Measurements from ENCODE around the gene PLEKHM1.

PLEKHM1 gene

DNA sequence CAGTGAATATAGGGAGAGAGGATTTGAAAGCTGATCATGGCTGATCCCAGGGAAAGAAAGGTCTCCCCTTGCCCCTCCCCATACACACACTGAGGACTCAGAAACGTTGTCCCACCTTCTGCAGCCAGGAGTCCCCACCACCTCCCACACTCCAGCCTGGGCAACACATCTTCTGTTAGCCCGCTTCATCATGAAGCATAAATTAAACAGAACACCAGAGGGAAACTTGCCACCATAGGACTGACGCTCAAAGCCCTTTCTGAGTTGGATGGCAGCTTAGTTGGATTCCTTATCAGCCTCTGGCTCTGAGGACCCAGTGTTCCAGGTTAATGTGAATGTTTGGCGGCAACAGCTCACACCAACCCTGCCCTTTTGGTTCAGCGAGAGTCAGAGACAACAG is 91.7 kb downstream of the PLEKHM1 start:
- no peak for DNase-seq (ENCODE audit: low read depth in 2 of 2)

DNA sequence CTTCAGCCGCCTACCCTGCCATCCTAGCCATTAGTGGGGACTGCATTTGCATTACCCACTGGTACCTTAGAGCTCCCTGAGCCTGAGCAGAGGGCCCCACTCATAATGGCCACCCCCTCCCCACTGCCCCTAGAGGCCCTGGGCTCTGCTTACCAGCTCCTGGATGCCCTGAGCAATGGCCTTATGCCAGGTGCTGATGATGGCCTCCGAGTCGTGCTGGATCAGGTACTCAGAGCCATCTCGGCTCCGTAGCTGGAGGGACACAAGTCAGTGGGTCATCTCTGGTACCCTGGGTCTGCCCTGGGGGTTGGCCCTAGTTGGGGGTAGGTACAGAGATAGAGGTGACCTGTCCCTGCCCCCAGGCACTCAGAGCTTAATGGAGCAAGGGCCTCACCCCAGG is 92.7 kb downstream of the PLEKHM1 start:
- no peak for DNase-seq (ENCODE audit: low read depth in 2 of 2)

DNA sequence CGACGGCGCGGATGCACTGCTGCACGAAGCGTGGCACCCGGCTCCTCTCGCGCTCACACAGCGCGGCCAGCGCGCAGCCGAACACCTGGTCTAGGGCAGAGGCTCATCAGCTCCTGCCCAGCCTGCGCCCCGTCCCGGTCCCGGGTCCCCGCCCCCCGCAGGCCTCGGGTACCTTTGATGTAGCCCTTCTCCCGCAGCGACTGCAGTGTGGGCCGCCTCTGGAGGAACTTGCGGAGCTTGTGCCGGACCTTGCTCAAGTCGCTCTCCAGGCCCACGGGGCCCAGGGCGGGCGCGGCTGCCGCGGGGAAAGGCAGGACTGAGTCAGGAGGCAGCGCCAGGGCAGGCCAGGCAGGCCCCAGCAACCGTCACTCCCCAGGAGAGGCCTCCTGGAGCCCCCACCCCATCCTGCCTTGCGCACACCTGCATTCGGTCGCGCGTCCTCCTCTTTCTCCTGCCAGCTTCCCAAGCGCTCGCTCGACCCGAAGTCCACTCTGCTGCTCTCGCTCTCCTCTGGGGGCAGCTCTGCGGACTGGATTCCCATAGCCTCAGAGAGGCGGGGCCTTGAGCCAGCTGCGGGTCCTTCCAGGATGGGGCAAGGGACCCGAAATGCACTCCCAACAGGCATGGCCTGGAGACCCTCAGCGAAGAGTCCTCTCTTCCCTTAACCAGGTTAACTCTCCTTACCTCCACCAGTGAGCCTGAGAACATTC is 93.9 kb downstream of the PLEKHM1 start:
- no peak for DNase-seq (ENCODE audit: low read depth in 2 of 2)

DNA sequence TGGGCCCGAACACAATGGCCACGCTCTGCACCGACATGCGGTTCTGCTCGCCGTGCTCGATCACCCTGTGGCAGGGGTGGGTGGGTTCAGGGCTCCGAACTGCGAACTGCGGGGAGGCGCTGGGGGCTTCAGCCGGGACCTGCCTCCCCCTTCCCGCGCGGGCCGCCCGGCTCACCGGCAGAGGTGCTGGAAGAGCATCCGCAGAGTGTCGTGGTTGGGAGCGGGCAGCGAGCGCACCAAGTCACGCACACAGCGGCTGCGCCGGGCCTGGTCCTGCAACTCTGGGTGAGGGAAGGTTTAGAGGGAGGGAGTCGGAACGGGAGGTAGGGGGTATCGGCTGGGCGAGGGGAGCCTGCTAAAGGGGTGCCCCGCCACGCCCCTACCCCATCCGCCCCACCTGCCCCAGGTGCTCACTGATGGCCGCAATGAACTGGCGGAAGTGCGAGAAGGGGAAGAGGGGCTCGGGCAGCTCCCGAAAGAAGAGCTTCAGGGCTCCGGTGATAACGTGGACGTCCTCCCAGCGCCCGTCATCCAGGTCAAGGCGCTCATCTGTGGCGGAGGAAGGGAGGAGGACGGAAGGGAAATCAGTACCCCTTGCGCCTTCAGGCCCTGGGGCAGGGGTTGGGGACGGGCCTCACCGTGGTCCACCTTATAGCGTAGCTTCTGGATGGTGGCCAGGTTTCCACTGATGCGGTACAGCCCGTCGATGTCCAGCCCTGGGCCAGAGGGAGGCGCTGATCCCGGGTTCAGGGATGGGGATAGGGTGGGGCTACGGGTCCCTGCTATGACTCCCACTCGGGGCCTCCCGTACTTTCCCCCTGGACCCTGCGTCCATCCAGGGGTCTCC is 94.7 kb downstream of the PLEKHM1 start:
- DNase-seq (ENCODE audit: low read depth in 2 of 2): no peak

DNA sequence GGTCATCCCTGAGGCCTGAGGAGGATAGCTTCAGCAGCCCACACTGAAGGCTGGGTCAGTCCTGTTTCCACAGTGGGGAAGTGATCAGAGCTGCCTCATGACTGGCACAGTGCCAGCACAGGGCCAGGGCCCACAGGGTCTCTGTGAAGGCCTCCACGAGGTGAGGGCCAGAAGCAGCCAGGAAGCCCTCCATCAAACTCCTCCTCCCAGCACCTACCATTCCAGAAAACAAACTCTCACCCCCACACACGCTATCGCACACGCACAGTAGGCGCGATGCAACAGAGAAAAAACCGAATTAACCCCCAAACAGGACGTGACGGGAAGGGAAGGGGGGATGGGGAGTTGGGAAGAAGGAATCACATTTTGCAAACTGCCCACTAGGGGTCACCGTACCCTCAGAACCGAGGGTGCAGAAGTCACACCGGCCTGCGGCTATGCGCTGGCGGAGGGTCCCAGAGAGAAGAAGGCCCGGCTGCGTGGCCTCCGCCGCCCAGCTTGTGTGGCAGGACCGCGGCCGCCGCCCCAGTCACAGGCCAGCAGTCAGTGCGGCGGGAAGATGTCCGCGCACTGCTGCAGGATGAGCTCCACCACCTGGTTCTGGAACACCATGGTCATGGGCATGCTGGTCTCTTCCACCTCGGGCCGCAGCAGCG is 95.5 kb downstream of the PLEKHM1 start:
- peak in 1 of 2 donors; percentile 20 for DNase-seq (ENCODE audit: low read depth in 2 of 2)

DNA sequence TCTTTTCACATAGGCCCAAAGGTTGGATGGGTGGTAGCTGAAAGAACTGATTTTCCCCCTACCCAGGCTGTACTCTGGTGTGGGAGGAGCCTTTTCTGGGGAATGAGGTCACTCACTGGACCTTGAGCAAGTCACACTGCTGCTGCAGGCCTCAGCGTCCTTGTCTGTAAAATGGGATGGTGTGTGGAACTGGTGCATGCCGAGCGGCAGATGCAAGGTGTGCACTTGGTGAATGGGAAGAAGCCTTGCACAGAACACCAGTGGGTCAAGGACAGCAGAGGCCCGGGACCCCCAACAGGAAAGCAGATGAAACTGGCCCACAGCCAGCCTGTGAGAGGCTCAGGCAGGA is 96.0 kb downstream of the PLEKHM1 start:
- no peak for DNase-seq (ENCODE audit: low read depth in 2 of 2)

DNA sequence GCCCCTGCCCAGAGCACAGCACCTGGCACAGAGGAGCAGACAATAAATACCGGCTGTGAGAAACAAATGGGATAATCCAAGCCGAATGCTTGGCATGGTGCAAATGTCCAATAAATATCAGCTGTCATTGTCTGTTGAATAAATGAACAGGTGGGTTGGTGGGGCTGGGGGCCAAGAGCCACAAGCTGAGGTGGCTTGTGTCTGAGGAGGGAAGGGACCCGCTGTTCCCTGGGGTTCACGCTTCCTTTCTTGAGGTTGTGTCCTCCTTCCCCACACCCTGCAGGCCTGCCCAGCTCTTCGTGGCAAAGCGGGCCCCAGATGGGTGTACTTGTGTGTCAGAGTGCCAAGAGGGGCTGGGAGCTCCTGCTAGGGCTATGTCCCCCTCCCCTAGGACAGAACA is 96.4 kb downstream of the PLEKHM1 start:
- DNase-seq (ENCODE audit: low read depth in 2 of 2): no peak

DNA sequence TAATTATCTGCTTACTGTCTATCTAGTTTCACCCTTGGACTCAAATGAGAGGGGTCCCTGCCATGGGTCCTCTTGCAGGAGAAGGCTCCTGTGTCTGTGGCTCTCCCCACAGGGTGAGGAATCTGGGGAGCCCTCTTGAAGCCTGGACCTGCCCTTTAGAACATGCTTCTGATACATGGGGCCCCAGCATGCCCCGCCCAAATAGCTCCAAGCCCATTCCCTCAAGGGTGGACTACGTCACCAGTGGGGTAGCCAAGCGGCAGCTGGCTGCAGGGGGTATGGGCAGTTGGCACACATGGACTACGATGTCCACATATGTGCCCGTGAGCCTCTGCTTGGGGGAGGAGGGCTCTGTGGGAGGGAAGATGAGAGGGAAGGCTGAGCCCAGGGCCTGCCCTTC is 97.1 kb downstream of the PLEKHM1 start:
- no peak for DNase-seq (ENCODE audit: low read depth in 2 of 2)

DNA sequence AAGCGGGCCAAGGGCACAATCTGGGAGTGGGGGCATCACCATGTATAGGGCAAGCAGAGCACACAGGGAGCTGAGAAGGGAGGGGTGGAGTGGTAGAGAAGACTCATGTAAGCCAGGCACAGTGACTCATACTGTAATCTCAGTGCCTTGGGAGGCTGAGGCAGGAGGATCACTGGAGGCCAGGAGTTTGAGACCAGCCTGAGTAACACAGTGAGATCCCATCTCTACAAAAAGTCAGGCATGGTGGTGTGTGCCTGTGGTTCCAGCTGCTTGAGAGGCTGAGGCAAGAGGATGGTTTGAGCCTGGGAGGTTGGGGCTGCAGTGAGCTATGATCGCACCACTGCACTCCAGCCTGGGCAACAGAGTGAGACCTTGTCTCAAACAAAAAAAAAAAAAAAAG is 98.6 kb downstream of the PLEKHM1 start:
- no peak for DNase-seq (ENCODE audit: low read depth in 2 of 2)

DNA sequence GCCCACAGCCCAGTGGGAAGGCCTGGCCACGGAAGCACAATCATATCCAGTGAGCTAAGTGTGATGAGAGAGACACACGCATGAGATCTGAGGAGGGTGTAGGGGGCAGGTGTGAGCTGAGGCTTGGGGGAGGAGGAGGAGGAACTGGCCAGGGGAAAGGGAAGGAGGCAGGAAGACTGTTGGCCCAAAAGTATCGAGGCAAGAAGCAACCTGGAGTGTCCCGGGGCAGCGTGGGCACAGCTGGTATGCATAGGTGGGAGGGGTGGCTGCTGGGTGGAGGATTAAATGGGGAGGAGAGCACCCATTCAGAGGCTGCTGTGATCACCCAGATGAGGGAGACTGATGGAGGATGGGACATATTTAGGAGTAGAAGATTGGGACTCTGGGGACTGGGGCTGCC is 99.2 kb downstream of the PLEKHM1 start:
- no peak for DNase-seq (ENCODE audit: low read depth in 2 of 2)

DNA sequence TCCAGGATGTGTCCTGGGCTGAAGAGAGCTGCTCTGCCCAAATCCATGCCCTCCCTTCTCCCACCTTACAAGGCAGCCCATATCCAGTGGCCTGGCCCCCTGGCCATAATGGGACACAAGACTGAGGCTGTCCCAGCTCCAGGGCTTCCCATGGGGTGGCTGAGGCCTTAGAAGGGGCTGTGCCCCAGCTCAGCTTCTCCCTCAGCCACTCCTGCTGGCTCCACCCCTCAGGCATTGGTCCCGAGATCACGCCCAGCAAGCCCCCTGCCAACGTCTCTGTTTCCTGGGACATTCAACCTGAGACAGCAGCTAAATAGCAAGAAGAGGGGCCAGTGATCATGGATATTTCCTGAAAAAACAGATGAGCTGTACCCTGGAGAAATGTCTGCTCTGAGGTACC is 101.2 kb downstream of the PLEKHM1 start:
- no peak for DNase-seq (ENCODE audit: low read depth in 2 of 2)

DNA sequence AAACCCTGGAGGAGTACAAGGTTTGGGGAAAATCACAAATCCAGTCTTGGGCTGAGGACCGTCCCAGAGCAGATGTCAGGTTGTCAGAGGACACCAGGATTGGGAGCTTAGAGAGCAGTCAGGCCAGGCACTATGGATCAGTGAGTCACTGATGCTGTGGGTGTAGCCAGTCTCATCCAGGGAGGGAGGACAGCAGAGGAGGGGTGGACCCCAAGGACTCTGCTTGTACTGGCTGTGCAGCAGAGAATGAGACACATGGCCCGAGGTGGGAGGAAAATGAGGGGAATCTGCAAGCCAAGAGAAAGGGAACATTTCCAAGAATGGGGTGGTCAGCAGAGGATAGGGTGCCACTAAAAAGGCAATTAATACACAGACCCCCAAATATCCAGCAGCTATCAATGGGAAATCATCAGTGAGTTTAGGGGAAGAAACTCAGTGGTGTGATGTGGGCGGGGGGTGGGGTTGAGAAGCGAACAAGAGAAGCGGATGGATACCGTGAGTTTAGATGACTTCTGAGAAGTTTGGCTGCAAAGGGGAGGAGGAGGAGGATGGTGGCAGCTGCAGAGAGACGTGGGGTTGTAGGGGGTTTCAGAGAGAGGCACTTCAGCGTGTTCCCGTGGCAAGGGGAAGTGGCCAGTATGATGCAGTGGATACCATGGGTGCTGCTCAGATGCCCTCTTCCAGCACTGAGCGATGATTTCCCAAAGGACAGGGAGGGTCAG is 101.8 kb downstream of the PLEKHM1 start:
- DNase-seq (ENCODE audit: low read depth in 2 of 2): no peak

DNA sequence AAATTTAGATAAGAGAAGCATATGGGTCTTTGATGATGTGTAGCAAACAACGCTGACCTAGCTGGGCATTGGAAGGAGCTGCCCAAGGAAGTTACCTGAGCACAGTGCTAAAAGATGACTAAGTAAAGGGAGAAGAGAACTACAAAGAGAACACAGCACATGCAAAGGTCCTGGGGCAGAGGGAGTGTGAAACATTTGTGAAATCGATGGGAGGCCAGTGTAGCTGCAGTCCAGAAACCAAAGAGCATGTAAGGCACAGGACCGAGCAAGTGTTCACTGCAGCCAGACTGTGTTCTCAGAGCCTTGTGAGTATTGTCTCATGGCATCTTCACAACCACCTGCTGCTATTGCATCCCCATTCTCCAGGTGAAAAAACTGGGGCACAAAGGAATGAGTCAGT is 102.8 kb downstream of the PLEKHM1 start:
- DNase-seq (ENCODE audit: low read depth in 2 of 2): no peak

DNA sequence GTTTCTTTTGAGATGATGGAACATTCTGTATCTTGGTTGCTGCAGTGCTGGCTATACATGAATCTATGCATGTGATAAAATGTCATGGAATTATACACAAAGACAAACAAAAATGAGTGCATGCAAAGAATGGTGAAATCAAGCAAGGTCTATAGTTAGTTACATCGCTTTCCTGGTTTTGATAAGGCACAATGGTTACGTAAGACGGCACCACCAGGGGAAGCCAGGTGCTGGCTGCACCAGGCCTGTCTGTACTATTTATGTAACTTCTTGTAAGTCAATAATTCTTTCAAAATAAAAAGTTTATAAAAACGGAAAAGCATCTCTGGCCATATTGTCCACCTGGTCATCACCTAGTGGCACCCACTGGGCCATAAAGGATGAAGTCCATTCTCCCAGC is 104.3 kb downstream of the PLEKHM1 start:
- DNase-seq (ENCODE audit: low read depth in 2 of 2): no peak

All from activated CD4-positive, alpha-beta T cell treated with anti-CD3 and anti-CD28 coated beads for 24 hours (primary cell).